Renal pelvis (tissue), 4 donors: Measurements from ENCODE around the gene WNT4. TPM values are rescaled to one million over a fixed set of nuclear protein-coding genes. Genes with fewer than 3 reads are reported as not detected.
"Not testable (repeated sequence)": the region's sequence is repeated elsewhere in the genome, so short reads cannot be mapped to it uniquely, and the experiment has no call there.

Experiments
- DNase-seq: peaks from one replicate; pipeline ENCODE4 v3.0.0-alpha.2; 2013
- polyA plus RNA-seq, 3 donors: library from polyadenylated mRNA; unstranded; fragments of 120-200 nt; gene quantifications; one replicate each; pipeline ENCODE4 v1.2.1, GENCODE V29; 2013; ENCODE audit not compliant: insufficient read length in 3 of 3

Gene WNT4
- polyA plus RNA-seq, 3 donors = 6.0 to 8.7 (median 7.6) TPM

GRCh38 chr1:22114083-22115012 is 28.5 kb downstream of the WNT4 start:
- peak; percentile 55 for DNase-seq

- no peak for DNase-seq
Measured at GRCh38 chr1:22112554-22112953, 30.3 kb downstream of the WNT4 start.

GRCh38 chr1:22111620-22112019 is 31.3 kb downstream of the WNT4 start:
- DNase-seq = no peak

- DNase-seq = no peak
Measured at GRCh38 chr1:22111115-22111514, 31.8 kb downstream of the WNT4 start.

- no peak for DNase-seq
Measured at GRCh38 chr1:22110016-22110415, 32.9 kb downstream of the WNT4 start.

- peak; percentile 74 for DNase-seq
Measured at GRCh38 chr1:22108339-22109105, 34.4 kb downstream of the WNT4 start.

- DNase-seq = no peak
Measured at GRCh38 chr1:22107126-22107525, 35.8 kb downstream of the WNT4 start.

GRCh38 chr1:22105611-22106207 is 37.2 kb downstream of the WNT4 start:
- peak; percentile 48 for DNase-seq

- no peak for DNase-seq
Measured at GRCh38 chr1:22104865-22105437, 37.9 kb downstream of the WNT4 start.

GRCh38 chr1:22104094-22104493 is 38.8 kb downstream of the WNT4 start:
- no peak for DNase-seq

GRCh38 chr1:22102746-22103145 is 40.2 kb downstream of the WNT4 start:
- no peak for DNase-seq

- DNase-seq = no peak
Measured at GRCh38 chr1:22101995-22102394, 40.9 kb downstream of the WNT4 start.

- no peak for DNase-seq
Measured at GRCh38 chr1:22101199-22101598, 41.7 kb downstream of the WNT4 start.

GRCh38 chr1:22100168-22100567 is 42.7 kb downstream of the WNT4 start:
- no peak for DNase-seq

- no peak for DNase-seq
Measured at GRCh38 chr1:22098752-22099151, 44.1 kb downstream of the WNT4 start.

GRCh38 chr1:22096463-22096862 is 46.4 kb downstream of the WNT4 start:
- no peak for DNase-seq

- DNase-seq = no peak
Measured at GRCh38 chr1:22096036-22096435, 46.9 kb downstream of the WNT4 start.

GRCh38 chr1:22093513-22093912 is 49.4 kb downstream of the WNT4 start:
- DNase-seq = no peak

- DNase-seq = not testable (repeated sequence)
Measured at GRCh38 chr1:22092026-22092768, 50.7 kb downstream of the WNT4 start.

- DNase-seq = no peak
Measured at GRCh38 chr1:22090867-22091266, 52.0 kb downstream of the WNT4 start.

- DNase-seq = no peak
Measured at GRCh38 chr1:22089787-22090186, 53.1 kb downstream of the WNT4 start.
